Stomach (tissue), 9 donors: Measurements from ENCODE around the gene HDHD5. TPM values are rescaled to one million over a fixed set of nuclear protein-coding genes. Genes with fewer than 3 reads are reported as not detected.

ENCODE experiments used
- DNase-seq, 2 donors: peaks; one replicate each; pipeline versions ENCODE4 v3.0.0 to v3.0.0-alpha.2; 2013 to 2019
- H3K27ac ChIP-seq, 5 donors: fragments of 200-600 bp in 4 of 5; sonication (generic) in 4 of 5; one replicate each; pipeline ENCODE4 v1.5.1; 2013 to 2019; ENCODE audit warnings: mild to moderate bottlenecking in 1 of 5, moderate library complexity in 1 of 5
- H3K27me3 ChIP-seq, 3 donors: fragments of 200-600 bp; sonication (generic); one replicate each; pipeline ENCODE4 v1.5.1; 2017 to 2019; ENCODE audit warnings: mixed run types in 1 of 3
- H3K36me3 ChIP-seq, 4 donors: fragments of 200-600 bp; sonication (generic); 1 replicate in 3 of 4; 2 replicates in 1 of 4; pipeline ENCODE4 v1.5.1; 2016 to 2019
- H3K4me1 ChIP-seq, 4 donors: fragments of 200-600 bp; sonication (generic); one replicate each; pipeline ENCODE4 v1.5.1; 2016 to 2019
- H3K4me3 ChIP-seq, 4 donors: fragments of 200-600 bp; sonication (generic) in 3 of 4; one replicate each; pipeline ENCODE4 v1.5.1; 2016 to 2019; ENCODE audit warnings: mild to moderate bottlenecking in 1 of 4
- H3K9me3 ChIP-seq, 4 donors: fragments of 200-600 bp; sonication (generic); one replicate each; pipeline ENCODE4 v1.5.1; 2016 to 2019
- EP300 ChIP-seq: sonication (generic); formaldehyde crosslinking; IDR thresholded peaks from one replicate; pipeline ENCODE4 v1.6.1; 2017; ENCODE audit warnings: antibody characterized with exemption
- POLR2A ChIP-seq, 4 donors: fragments of 450-650 bp; IDR thresholded peaks; one replicate each; pipeline ENCODE4 v1.6.1; 2016; ENCODE audit warnings: antibody characterized with exemption in 4 of 4, control low read depth in 2 of 4, mild to moderate bottlenecking in 1 of 4, moderate library complexity in 1 of 4
- POLR2AphosphoS5 ChIP-seq, 3 donors: sonication (generic); formaldehyde crosslinking; IDR thresholded peaks; one replicate each; pipeline ENCODE4 v1.6.1; 2016; ENCODE audit warnings: antibody characterized with exemption in 3 of 3
- WGBS, 5 donors: extraction: QIAGEN DNeasy Blood & Tissue Kit in 3 of 5; methylation state at CpG; one replicate each; pipeline versions ENCODE4 v1.1.5 to v1.1.7; 2013 to 2018; 5-methylcytosine and 5-hydroxymethylcytosine counted together
- intact Hi-C: fragments of 100-400 bp; cut with DNase I; formaldehyde crosslinking; loops from one replicate; pipeline ENCODE4 v1.15.1; 2023; ENCODE audit warnings: low total_unique reads
- polyA plus RNA-seq, 3 donors: library from polyadenylated mRNA; stranded (reverse); fragments of 200-250 nt; gene quantifications; one replicate each; pipeline ENCODE4 v1.2.3, GENCODE V29; 2013
- total RNA-seq, 5 donors: library from RNA; depleted of rRNA; stranded (reverse); fragments of >200 nt; gene quantifications; one replicate each; pipeline versions ENCODE4 v1.1.0 to v1.2.3, GENCODE V29; 2014 to 2016
- TF ChIP-seq, protein P1 (sequence below), 7 experiments: fragments of 450-650 bp in 4 of 7; fragments of 200-600 bp in 3 of 7; sonication (generic) in 3 of 7; IDR thresholded peaks; one replicate each; pipeline ENCODE4 v1.5.1; 2016 to 2019; ENCODE audit warnings: antibody characterized with exemption in 7 of 7, control low read depth in 2 of 7, mild to moderate bottlenecking in 1 of 7
- donor health status: healthy with polysubstance abuse.
- donor health status: Bipolar disorder and iron deficiency.
- donor health status: healthy.

HDHD5 gene
- total and polyA plus RNA-seq, 8 donors, result 22.8 to 190 (median 34.0) TPM

- no peak overlapping the region for H3K4me3 ChIP-seq
- H3K27me3 ChIP-seq, result peaks cover 4 to 38% (median 24%) of the 10 kb centered on the region in 3 donors
- peaks cover 12 to 50% (median 18%) of the 10 kb centered on the region in 4 donors for H3K4me1 ChIP-seq
- peak overlapping the region in 1 of 5 donors; percentile 36 for H3K27ac ChIP-seq
- intact Hi-C loops, result no loop called here
- H3K9me3 ChIP-seq, result peaks cover 0 to 4% (median 0%) of the 10 kb centered on the region in 4 donors
- 33 to 48% (median 43%) methylated on average over 6 of the region's 6 CpGs for WGBS, 5 donors
- DNase-seq, result no peak
- TF ChIP-seq POLR2AphosphoS5 (IDR thresholded peaks at IDR 0.05) (no peak), POLR2A (IDR thresholded peaks at IDR 0.05) (no peak)
- TF ChIP-seq, protein P1, sequence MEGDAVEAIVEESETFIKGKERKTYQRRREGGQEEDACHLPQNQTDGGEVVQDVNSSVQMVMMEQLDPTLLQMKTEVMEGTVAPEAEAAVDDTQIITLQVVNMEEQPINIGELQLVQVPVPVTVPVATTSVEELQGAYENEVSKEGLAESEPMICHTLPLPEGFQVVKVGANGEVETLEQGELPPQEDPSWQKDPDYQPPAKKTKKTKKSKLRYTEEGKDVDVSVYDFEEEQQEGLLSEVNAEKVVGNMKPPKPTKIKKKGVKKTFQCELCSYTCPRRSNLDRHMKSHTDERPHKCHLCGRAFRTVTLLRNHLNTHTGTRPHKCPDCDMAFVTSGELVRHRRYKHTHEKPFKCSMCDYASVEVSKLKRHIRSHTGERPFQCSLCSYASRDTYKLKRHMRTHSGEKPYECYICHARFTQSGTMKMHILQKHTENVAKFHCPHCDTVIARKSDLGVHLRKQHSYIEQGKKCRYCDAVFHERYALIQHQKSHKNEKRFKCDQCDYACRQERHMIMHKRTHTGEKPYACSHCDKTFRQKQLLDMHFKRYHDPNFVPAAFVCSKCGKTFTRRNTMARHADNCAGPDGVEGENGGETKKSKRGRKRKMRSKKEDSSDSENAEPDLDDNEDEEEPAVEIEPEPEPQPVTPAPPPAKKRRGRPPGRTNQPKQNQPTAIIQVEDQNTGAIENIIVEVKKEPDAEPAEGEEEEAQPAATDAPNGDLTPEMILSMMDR (IDR thresholded peaks at IDR 0.05), result no peak
- no peaks in the 10 kb centered on the region for H3K36me3 ChIP-seq
These were observed 42.3 kb downstream of the HDHD5 start for GRCh38 chr22:17116572-17117330.

GRCh38 chr22:17115945-17116565, 43.0 kb downstream of the HDHD5 start:
- H3K27ac ChIP-seq, result no peak overlapping the region
- H3K4me3 ChIP-seq, result no peak overlapping the region
- peaks cover 0 to 4% (median 0%) of the 10 kb centered on the region in 4 donors for H3K9me3 ChIP-seq
- H3K36me3 ChIP-seq, result peaks cover 0 to 2% (median under 1%) of the 10 kb centered on the region in 4 donors
- intact Hi-C loops, result no loop called here
- TF ChIP-seq EP300 (no peak), POLR2A (IDR thresholded peaks at IDR 0.05) (no peak), POLR2AphosphoS5 (IDR thresholded peaks at IDR 0.05) (no peak)
- TF ChIP-seq, protein P1 (IDR thresholded peaks at IDR 0.05), result no peak
- peaks cover 4 to 31% (median 17%) of the 10 kb centered on the region in 3 donors for H3K27me3 ChIP-seq
- 56 to 69% (median 60%) methylated on average over 5 of the region's 5 CpGs for WGBS, 5 donors
- no peak for DNase-seq
- peaks cover 5 to 43% (median 11%) of the 10 kb centered on the region in 4 donors for H3K4me1 ChIP-seq

- DNase-seq, result no peak
- Histone ChIP-seq H3K27me3 (peaks cover 4 to 23% (median 11%) of the 10 kb centered on the region in 3 donors), H3K36me3 (peaks cover 0 to 9% (median 8%) of the 10 kb centered on the region in 4 donors), H3K27ac (no peak overlapping the region), H3K4me1 (peaks cover 0 to 38% (median 5%) of the 10 kb centered on the region in 4 donors), H3K4me3 (no peak overlapping the region), H3K9me3 (peaks cover 0 to 4% (median 0%) of the 10 kb centered on the region in 4 donors)
- TF ChIP-seq EP300 (no peak), POLR2AphosphoS5 (IDR thresholded peaks at IDR 0.05) (no peak), POLR2A (IDR thresholded peaks at IDR 0.05) (no peak)
- WGBS, 5 donors, result 52 to 72% (median 53%) methylated on average over 4 of the region's 4 CpGs
- intact Hi-C loops, result no loop called here
These were observed 43.8 kb downstream of the HDHD5 start for GRCh38 chr22:17115236-17115635.

DNA sequence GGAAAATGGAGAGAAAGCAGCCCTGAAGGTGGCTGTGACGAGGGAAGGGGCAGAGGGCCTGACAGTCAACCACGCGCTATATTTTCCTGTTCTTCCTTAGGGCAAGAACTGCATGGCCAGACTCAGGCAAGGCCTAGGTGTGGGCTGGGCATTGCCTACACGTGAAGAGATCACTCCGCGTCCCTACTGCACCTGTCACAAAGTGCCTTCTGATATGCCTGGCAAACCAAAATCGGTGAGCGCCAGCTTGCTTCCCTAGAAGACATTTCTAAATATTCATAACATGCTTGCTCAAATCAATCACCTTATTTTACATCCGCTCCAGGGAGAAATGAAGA, 44.2 kb downstream of the HDHD5 start:
- WGBS, 5 donors, result 82 to 93% (median 89%) methylated on average over 9 of the region's 9 CpGs
- no peak for DNase-seq
- intact Hi-C loops, result no loop called here
- Histone ChIP-seq H3K9me3 (peaks cover 0 to 4% (median 0%) of the 10 kb centered on the region in 4 donors), H3K4me3 (no peak overlapping the region), H3K36me3 (peaks cover 0 to 13% (median 12%) of the 10 kb centered on the region in 4 donors), H3K27me3 (peaks cover 4 to 20% (median 7%) of the 10 kb centered on the region in 3 donors), H3K27ac (no peak overlapping the region), H3K4me1 (peaks cover 0 to 36% (median 4%) of the 10 kb centered on the region in 4 donors)
- TF ChIP-seq EP300 (no peak), POLR2A (IDR thresholded peaks at IDR 0.05) (no peak), POLR2AphosphoS5 (IDR thresholded peaks at IDR 0.05) (no peak)
- TF ChIP-seq, protein P1 (IDR thresholded peaks at IDR 0.05), result no peak
